Transverse colon (tissue), 4 donors: Measurements from ENCODE around the gene NHLH1. TPM values are rescaled to one million over a fixed set of nuclear protein-coding genes. Genes with fewer than 3 reads are reported as not detected.

Source experiments
- DNase-seq: peaks from one replicate; pipeline ENCODE4 v3.0.0-alpha.2; 2019
- H3K27ac ChIP-seq, 4 donors: fragments of 200-600 bp; sonication (generic); 2 replicates each; pipeline ENCODE4 v1.5.1; 2016 to 2018; ENCODE audit warnings: inconsistent platforms in 4 of 4
- H3K27me3 ChIP-seq: fragments of 200-600 bp; sonication (generic); 2 replicates; pipeline ENCODE4 v1.5.1; 2017; ENCODE audit warnings: inconsistent platforms
- H3K36me3 ChIP-seq, 4 donors: fragments of 200-600 bp; sonication (generic); 2 replicates each; pipeline ENCODE4 v1.5.1; 2017 to 2019; ENCODE audit warnings: inconsistent platforms in 4 of 4
- H3K4me1 ChIP-seq, 4 donors: fragments of 200-600 bp; sonication (generic); 2 replicates each; pipeline ENCODE4 v1.5.1; 2017 to 2020; ENCODE audit warnings: inconsistent platforms in 4 of 4
- H3K4me3 ChIP-seq, 4 donors: fragments of 200-600 bp; sonication (generic); 1 replicate in 1 of 4; 2 replicates in 3 of 4; pipeline versions ENCODE4 v1.5.1 to v1.6.1; 2017 to 2019; ENCODE audit warnings: inconsistent platforms in 4 of 4
- H3K9me3 ChIP-seq, 2 donors: fragments of 200-600 bp; sonication (generic); 2 replicates each; pipeline ENCODE4 v1.5.1; 2017 to 2019; ENCODE audit warnings: inconsistent platforms in 2 of 2
- CTCF ChIP-seq, 5 experiments: fragments of 200-600 bp in 3 of 5; fragments of 450-650 bp in 2 of 5; sonication (generic) in 3 of 5; IDR thresholded peaks; 1 replicate in 2 of 5; 2 replicates in 3 of 5; pipeline ENCODE4 v1.5.1; 2016 to 2017; ENCODE audit warnings: antibody characterized with exemption in 5 of 5, inconsistent platforms in 3 of 5, mild to moderate bottlenecking in 2 of 5, moderate library complexity in 1 of 5
- EP300 ChIP-seq: sonication (generic); formaldehyde crosslinking; IDR thresholded peaks from one replicate; pipeline ENCODE4 v1.6.1; 2017; ENCODE audit warnings: antibody characterized with exemption, low read depth
- POLR2A ChIP-seq: fragments of 450-650 bp; IDR thresholded peaks from one replicate; pipeline ENCODE4 v1.6.1; 2016; ENCODE audit warnings: antibody characterized with exemption, mild to moderate bottlenecking, moderate library complexity
- POLR2AphosphoS5 ChIP-seq, 3 donors: sonication (generic); formaldehyde crosslinking; IDR thresholded peaks; one replicate each; pipeline ENCODE4 v1.6.1; 2016; ENCODE audit warnings: antibody characterized with exemption in 3 of 3
- WGBS, 2 donors: methylation state at CpG; one replicate each; pipeline ENCODE4 v1.1.5; 2018; ENCODE audit warnings: low coverage in 1 of 2; 5-methylcytosine and 5-hydroxymethylcytosine counted together
- in situ Hi-C, 4 donors: fragments of 200-750 bp; cut with MboI; loops; one replicate each; pipeline versions ENCODE4 v1.15.0 to v1.15.1; 2017; ENCODE audit warnings: low sequenced_read_pairs in 3 of 4, low pct_ligation_motif_present in 1 of 4, low pct_unique_long_range_greater_than_20kb in 1 of 4
- intact Hi-C: fragments of 100-400 bp; cut with DNase I; formaldehyde crosslinking; loops from one replicate; pipeline ENCODE4 v1.15.1; 2023; ENCODE audit warnings: low total_unique reads
- total RNA-seq, 4 donors: library from RNA; depleted of rRNA; stranded (reverse); fragments of >200 nt; gene quantifications; one replicate each; pipeline ENCODE4 v1.1.0, GENCODE V29; 2016

Gene NHLH1
- not detected for total RNA-seq

GRCh38 chr1:160366731-160367515, at the start of gene NHLH1:
NHLH1 (plus strand) TSS chr1:160367071; CDS start chr1:160370732, 3,661 bp downstream.
- no peak within 1 kb of the TSS for H3K4me3 ChIP-seq
- no peak for TF ChIP-seq EP300
- no peak for TF ChIP-seq CTCF (IDR thresholded peaks at IDR 0.05)
- TF ChIP-seq POLR2A, result no peak
- TF ChIP-seq POLR2AphosphoS5 (IDR thresholded peaks at IDR 0.05), result no peak
- intact Hi-C loops (loop anchor here (5.0 kb wide), 1 partner anchor 165 kb away; no protein-coding TSS in a partner anchor), in situ Hi-C loops (no loop called here)
- H3K4me1 ChIP-seq, result no peaks in the 10 kb centered on the region
- DNase-seq, result no peak
- H3K27me3 ChIP-seq, result peaks cover 5% of the 10 kb centered on the region
- no peaks in the 10 kb centered on the region for H3K9me3 ChIP-seq
- no peaks in the 10 kb centered on the region for H3K36me3 ChIP-seq
- 66% methylated on average over 14 of the region's 15 CpGs; no CpG with 5 or more reads in 1 of the 2 donors for WGBS, 2 donors
- H3K27ac ChIP-seq, result no peak within 1 kb of the TSS

- WGBS, 2 donors, result 93 to 95% methylated on average over 6 of the region's 6 CpGs
- Histone ChIP-seq H3K36me3 (peaks cover 0 to 74% (median 37%) of the 10 kb centered on the region in 4 donors), H3K9me3 (no peaks in the 10 kb centered on the region), H3K27me3 (no peaks in the 10 kb centered on the region), H3K27ac (no peak overlapping the region), H3K4me3 (no peak overlapping the region), H3K4me1 (no peaks in the 10 kb centered on the region)
- DNase-seq, result no peak
- intact Hi-C loops, result no loop called here
- TF ChIP-seq EP300, result no peak
- no peak for TF ChIP-seq POLR2A
- no peak for TF ChIP-seq CTCF (IDR thresholded peaks at IDR 0.05)
- TF ChIP-seq POLR2AphosphoS5 (IDR thresholded peaks at IDR 0.05), result no peak
- in situ Hi-C loops, result no loop called here
Observed at GRCh38 chr1:160322831-160323230, 44.0 kb upstream of the NHLH1 start.

GRCh38 chr1:160325252-160325651, 41.6 kb upstream of the NHLH1 start:
- Histone ChIP-seq H3K36me3 (peaks cover 0 to 86% (median 41%) of the 10 kb centered on the region in 4 donors), H3K9me3 (no peaks in the 10 kb centered on the region), H3K27me3 (no peaks in the 10 kb centered on the region), H3K27ac (no peak overlapping the region), H3K4me1 (no peaks in the 10 kb centered on the region), H3K4me3 (no peak overlapping the region)
- in situ Hi-C loops (no loop called here), intact Hi-C loops (no loop called here)
- WGBS, 2 donors, result 90 to 95% methylated on average over 3 to 4 of the region's 4 CpGs
- no peak for DNase-seq
- no peak for TF ChIP-seq POLR2A
- no peak for TF ChIP-seq CTCF (IDR thresholded peaks at IDR 0.05)
- no peak for TF ChIP-seq EP300
- no peak for TF ChIP-seq POLR2AphosphoS5 (IDR thresholded peaks at IDR 0.05)

GRCh38 chr1:160326418-160326817, 40.5 kb upstream of the NHLH1 start:
- Histone ChIP-seq H3K27me3 (no peaks in the 10 kb centered on the region), H3K4me1 (no peaks in the 10 kb centered on the region), H3K9me3 (no peaks in the 10 kb centered on the region), H3K4me3 (no peak overlapping the region), H3K27ac (no peak overlapping the region), H3K36me3 (peaks cover 0 to 94% (median 46%) of the 10 kb centered on the region in 4 donors)
- TF ChIP-seq EP300, result no peak
- TF ChIP-seq POLR2AphosphoS5 (IDR thresholded peaks at IDR 0.05), result no peak
- TF ChIP-seq POLR2A, result no peak
- TF ChIP-seq CTCF (IDR thresholded peaks at IDR 0.05), result no peak
- DNase-seq, result no peak
- intact Hi-C loops, result no loop called here
- in situ Hi-C loops, result no loop called here
- 82 to 93% methylated on average over 3 to 5 of the region's 5 CpGs for WGBS, 2 donors
